A673 (cell line): ENCODE measurements around the gene NCBP2L. TPM values are rescaled to one million over a fixed set of nuclear protein-coding genes. Genes with fewer than 3 reads are reported as not detected.

Source experiments
- BruUV-seq: library from RNA; stranded (reverse); fragments of 400-500 nt; replicated peaks from 2 replicates; lab custom pipeline; 2021; lab: Mats Ljungman, UMichigan
- CTCF ChIA-PET: fragments of 300-600 bp; sonication (Branson Sonifier 250); formaldehyde crosslinking; loops from one replicate; lab custom pipeline; 2022; ENCODE audit warnings: antibody characterized with exemption; lab: Charles Lee
- POLR2A ChIA-PET: fragments of 300-600 bp; sonication (Branson Sonifier 250); formaldehyde crosslinking; loops from one replicate; lab custom pipeline; 2022; ENCODE audit warnings: antibody characterized with exemption; ENCODE audit not compliant: low non-redundant PET; lab: Charles Lee
- DNase-seq: peaks from one replicate; pipeline ENCODE4 v3.0.0-alpha.2; 2015; ENCODE audit warnings: low spot score
- H3K27ac ChIP-seq: fragments of 200-600 bp; sonication (generic); 2 replicates; pipeline ENCODE4 v1.5.1; 2016; ENCODE audit warnings: mixed run types, low read depth, mild to moderate bottlenecking, mixed read lengths, antibody characterized with exemption, low read length; ENCODE audit not compliant: poor library complexity, severe bottlenecking
- H3K27me3 ChIP-seq: fragments of 200-600 bp; sonication (generic); replicated peaks from 2 replicates; pipeline ENCODE4 v1.6.1; 2017; ENCODE audit warnings: mixed run types, low read depth, mild to moderate bottlenecking, mixed read lengths, antibody characterized with exemption, low read length; ENCODE audit not compliant: insufficient read depth, poor library complexity
- H3K36me3 ChIP-seq: fragments of 200-600 bp; sonication (generic); 2 replicates; pipeline ENCODE4 v1.6.1; 2016; ENCODE audit warnings: mixed run types, mild to moderate bottlenecking, mixed read lengths, antibody characterized with exemption, low read length; ENCODE audit not compliant: insufficient read depth, poor library complexity, severe bottlenecking
- H3K4me1 ChIP-seq: fragments of 200-600 bp; sonication (generic); 2 replicates; pipeline ENCODE4 v1.6.1; 2017; ENCODE audit warnings: mixed run types, mild to moderate bottlenecking, mixed read lengths, antibody characterized with exemption, low read length; ENCODE audit not compliant: insufficient read depth, poor library complexity, severe bottlenecking
- H3K4me3 ChIP-seq: fragments of 200-600 bp; sonication (generic); 2 replicates; pipeline ENCODE4 v1.5.1; 2016; ENCODE audit warnings: low read depth, mixed run types, mild to moderate bottlenecking, mixed read lengths, low read length; ENCODE audit not compliant: poor library complexity, severe bottlenecking
- H3K9me3 ChIP-seq: fragments of 200-600 bp; sonication (generic); 2 replicates; pipeline ENCODE4 v1.6.1; 2016; ENCODE audit warnings: mixed run types, low read depth, mild to moderate bottlenecking, mixed read lengths, antibody characterized with exemption, low read length; ENCODE audit not compliant: poor library complexity, severe bottlenecking
- EZH2 ChIP-seq: fragments of 200-600 bp; sonication (generic); IDR thresholded peaks from 2 replicates; pipeline ENCODE4 v1.6.1; 2017; ENCODE audit warnings: borderline replicate concordance, low read depth, mild to moderate bottlenecking, mixed read lengths, antibody characterized with exemption, low read length; ENCODE audit not compliant: poor library complexity, severe bottlenecking
- intact Hi-C: fragments of 100-400 bp; cut with micrococcal nuclease; formaldehyde crosslinking; loops from one replicate; pipeline ENCODE4 v1.10.0; 2022; ENCODE audit not compliant: unreplicated experiment
- total RNA-seq: library from RNA; stranded (reverse); gene quantifications from 2 replicates; pipeline ENCODE4 v1.2.3, GENCODE V29; 2021
- TF ChIP-seq, protein P1 (sequence below): fragments of 300-800, 200-600 bp; sonication (generic); conservative IDR thresholded peaks from 2 replicates; pipeline ENCODE4 v1.5.1; 2017; ENCODE audit warnings: low read depth, mild to moderate bottlenecking, antibody characterized with exemption, low read length, moderate library complexity, mixed read lengths

NCBP2L gene
- total RNA-seq, 1 experiment from 2014 or later = not detected

DNA sequence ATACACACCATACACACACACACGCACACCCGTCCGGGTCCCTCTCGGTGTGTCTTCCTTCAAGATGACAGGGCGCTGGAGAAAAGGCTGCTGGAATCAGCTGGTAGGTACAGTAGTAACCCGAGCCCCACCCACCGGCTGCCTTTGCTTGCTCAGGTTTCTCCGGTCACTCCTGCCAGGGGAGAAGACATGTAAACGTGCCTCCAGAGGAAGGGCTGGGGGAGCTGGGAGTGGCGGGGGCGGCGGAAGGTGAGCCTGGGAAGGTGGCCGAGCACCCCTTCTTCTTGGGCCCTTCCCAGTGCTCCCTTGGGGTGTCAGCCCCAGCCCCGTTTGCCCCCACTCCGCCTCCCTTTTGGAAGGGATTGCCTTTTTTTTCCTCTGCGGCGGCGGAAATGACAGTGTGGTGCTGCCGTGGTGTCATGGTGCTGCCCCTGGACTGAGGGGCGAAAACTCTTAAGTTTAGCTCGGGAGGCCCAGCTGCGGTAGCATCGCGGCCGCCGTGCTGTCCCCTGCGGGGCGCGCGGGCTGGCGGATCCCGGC is 48.2 kb downstream of the NCBP2L start, which contains the start of gene MID2:
TSS of gene MID2 (plus strand) at position 169 of the 540 bp plus-strand sequence. CDS start 561 bp downstream, outside the sequence.
- TF ChIP-seq, protein P1, sequence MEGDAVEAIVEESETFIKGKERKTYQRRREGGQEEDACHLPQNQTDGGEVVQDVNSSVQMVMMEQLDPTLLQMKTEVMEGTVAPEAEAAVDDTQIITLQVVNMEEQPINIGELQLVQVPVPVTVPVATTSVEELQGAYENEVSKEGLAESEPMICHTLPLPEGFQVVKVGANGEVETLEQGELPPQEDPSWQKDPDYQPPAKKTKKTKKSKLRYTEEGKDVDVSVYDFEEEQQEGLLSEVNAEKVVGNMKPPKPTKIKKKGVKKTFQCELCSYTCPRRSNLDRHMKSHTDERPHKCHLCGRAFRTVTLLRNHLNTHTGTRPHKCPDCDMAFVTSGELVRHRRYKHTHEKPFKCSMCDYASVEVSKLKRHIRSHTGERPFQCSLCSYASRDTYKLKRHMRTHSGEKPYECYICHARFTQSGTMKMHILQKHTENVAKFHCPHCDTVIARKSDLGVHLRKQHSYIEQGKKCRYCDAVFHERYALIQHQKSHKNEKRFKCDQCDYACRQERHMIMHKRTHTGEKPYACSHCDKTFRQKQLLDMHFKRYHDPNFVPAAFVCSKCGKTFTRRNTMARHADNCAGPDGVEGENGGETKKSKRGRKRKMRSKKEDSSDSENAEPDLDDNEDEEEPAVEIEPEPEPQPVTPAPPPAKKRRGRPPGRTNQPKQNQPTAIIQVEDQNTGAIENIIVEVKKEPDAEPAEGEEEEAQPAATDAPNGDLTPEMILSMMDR = no peak
- no peak for TF ChIP-seq EZH2
- Histone ChIP-seq H3K36me3 (no peaks in the 10 kb centered on the region), H3K4me3 (peak within 1 kb of the TSS; percentile 28), H3K4me1 (no peaks in the 10 kb centered on the region), H3K9me3 (no peaks in the 10 kb centered on the region), H3K27ac (no peak within 1 kb of the TSS), H3K27me3 (peaks cover 22% of the 10 kb centered on the region)
- no peak for DNase-seq
- intact Hi-C loops = no loop called here
- POLR2A ChIA-PET = no interaction called here
- no TSS peak for BruUV-seq
- CTCF ChIA-PET = no interaction called here

DNA sequence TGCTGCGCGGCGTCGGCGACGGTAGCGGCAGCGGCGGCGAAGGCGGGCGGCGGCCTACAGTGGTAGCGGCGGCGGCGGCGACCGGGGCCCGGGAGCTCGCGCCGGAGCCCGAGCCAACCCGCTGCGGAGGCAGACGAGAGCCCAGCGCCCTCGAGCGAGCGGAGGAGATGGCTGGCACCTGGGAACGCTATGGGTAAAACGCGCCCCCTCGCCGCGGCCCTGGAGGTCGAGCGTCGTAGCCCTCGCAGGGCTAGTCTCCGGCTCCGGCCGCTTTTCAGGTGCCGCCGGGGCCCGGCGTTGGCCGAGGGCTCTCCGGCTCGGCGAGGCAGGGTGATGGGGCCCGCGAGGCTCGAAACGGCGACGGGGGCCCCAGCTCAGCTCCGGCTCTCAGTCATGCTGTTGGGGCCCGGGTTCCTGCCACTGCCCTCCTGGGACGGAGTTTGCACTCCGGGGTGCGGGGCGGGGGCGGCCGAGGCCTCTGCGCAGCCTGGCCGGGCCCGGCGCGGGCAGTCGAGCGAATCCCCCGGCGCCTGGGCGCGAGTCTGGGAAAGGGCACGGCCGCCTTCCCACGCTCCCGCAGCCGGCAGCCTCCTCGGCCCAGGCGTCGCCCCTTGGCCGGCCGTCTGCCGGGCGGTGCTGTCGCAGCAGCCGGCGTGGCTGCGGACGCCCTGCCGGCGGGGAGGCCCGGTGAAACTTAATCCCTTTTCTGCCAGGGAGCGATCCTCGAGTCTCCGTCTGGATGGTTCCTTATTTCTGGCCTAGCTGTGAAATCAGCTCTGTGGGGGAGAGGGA is 48.9 kb downstream of the NCBP2L start:
- ChIA-PET CTCF (no interaction called here), POLR2A (no interaction called here)
- TF ChIP-seq, protein P1 = no peak
- TF ChIP-seq EZH2 = no peak
- intact Hi-C loops = no loop called here
- Histone ChIP-seq H3K4me1 (no peaks in the 10 kb centered on the region), H3K27ac (no peak overlapping the region), H3K9me3 (no peaks in the 10 kb centered on the region), H3K36me3 (no peaks in the 10 kb centered on the region), H3K27me3 (peaks cover 21% of the 10 kb centered on the region), H3K4me3 (peak overlapping the region; percentile 28)
- no TSS peak for BruUV-seq
- peak; percentile 11 for DNase-seq

DNA sequence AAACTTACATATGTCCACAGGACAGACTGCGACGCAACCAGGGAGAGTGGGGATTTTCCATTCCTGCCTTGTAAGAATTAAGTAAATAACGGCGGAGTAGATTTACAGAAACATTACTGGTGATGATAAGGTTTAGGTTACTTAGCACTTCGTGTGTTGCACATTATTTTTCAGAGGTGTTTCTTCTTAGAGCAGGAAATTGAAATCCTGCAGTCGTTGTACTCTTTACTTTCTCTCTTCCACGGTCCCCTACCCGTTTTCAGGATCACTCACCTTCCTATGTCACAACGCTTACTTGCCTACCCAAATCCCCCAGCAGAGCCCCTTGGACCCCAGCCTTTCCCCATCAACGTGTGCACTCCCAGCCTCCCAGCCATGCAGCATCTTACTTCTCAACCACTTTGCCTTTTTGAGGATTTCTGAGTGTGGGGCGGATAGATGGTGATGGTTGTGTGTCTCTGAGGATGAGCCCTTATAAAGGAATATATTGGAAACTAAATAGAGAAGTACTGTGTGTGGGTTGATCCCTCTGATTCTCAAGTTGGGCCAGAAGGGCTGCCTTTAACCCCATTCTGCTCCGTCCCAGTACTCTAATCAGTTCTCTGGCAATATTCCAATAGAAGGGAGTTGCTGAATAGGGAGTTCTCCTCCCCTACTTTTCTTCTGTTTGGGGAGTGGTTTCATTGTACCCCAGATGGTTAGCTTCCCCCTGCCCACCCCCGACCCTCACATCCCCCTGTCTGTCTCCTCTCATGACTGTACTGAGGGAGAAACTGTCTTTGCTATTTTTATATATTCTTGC is 49.7 kb downstream of the NCBP2L start:
- intact Hi-C loops = no loop called here

More for the DNA sequence above, 49.7 kb downstream of the NCBP2L start:
- no peak for DNase-seq
- Histone ChIP-seq H3K9me3 (no peaks in the 10 kb centered on the region), H3K4me1 (no peaks in the 10 kb centered on the region), H3K27ac (no peak overlapping the region), H3K27me3 (peaks cover 26% of the 10 kb centered on the region), H3K36me3 (no peaks in the 10 kb centered on the region), H3K4me3 (no peak overlapping the region)
- TF ChIP-seq, protein P1 = no peak
- no peak for TF ChIP-seq EZH2
- ChIA-PET CTCF (no interaction called here), POLR2A (no interaction called here)
- no TSS peak for BruUV-seq
